ENCODE measurements around the gene ANKRD40. TPM values are rescaled to one million over a fixed set of nuclear protein-coding genes. Genes with fewer than 3 reads are reported as not detected.
A peak's percentile ranks its signal among the peaks of the same experiment; 100 is the strongest.

ANKRD40 gene
- total RNA-seq, 6 experiments from 2014 or later, result 13.9 to 17.4 (median 15.1) TPM

- no peak overlapping the region for H3K27ac ChIP-seq
- no peaks in the 10 kb centered on the region for H3K9me3 ChIP-seq
- peaks cover 0 to 7% (median 3%) of the 10 kb centered on the region in 4 donors for H3K36me3 ChIP-seq
- H3K4me1 ChIP-seq, result peaks cover 0 to 23% (median 12%) of the 10 kb centered on the region in 4 donors
- intact Hi-C loops (cut with DNase I), result no loop called here
- WGBS (ENCODE audit: insufficient coverage, low coverage, low lambda C conversion rate, missing lambda C conversion rate), result 100% methylated on average over 3 of the region's 3 CpGs
- DNase-seq (peak in 1 of 3 donors; percentile 6), ATAC-seq (no peak)
- TF ChIP-seq POLR2A (IDR thresholded peaks at IDR 0.05) (peak; percentile 32), CTCF (IDR thresholded peaks at IDR 0.05) (no peak)
- H3K27me3 ChIP-seq, result no peaks in the 10 kb centered on the region
- H3K4me3 ChIP-seq, result no peak overlapping the region
Observed at GRCh38 chr17:50645748-50646682, 61.7 kb downstream of the ANKRD40 start.

Small RNAs within 50 kb of the gene (small RNA-seq; reads per million reads assigned to genes)
- 0 reads per million in 2 experiments for gene RF00019

Other genes with a start within 250 kb of the ANKRD40 start
- 10 to 100 TPM in 2 of 6 experiments, 1 to 10 TPM in 4; 1.0 to 11.3 (median 3.8) TPM for gene CHAD, start 239.0 kb downstream of the ANKRD40 start, total RNA-seq
- 10 to 100 TPM; 17.9 to 26.6 (median 23.4) TPM for gene RSAD1, start 229.1 kb downstream of the ANKRD40 start, total RNA-seq
- gene MYCBPAP, start 199.5 kb downstream of the ANKRD40 start, total RNA-seq, result under 1 TPM in 1 of 6 experiments, not detected in 5; 0.51 TPM
- gene EPN3, start 175.2 kb downstream of the ANKRD40 start, total RNA-seq, result under 1 TPM in 2 of 6 experiments, not detected in 4; 0.06 to 0.27 TPM
- gene SPATA20, start 160.7 kb downstream of the ANKRD40 start, total RNA-seq, result 100 to 1,000 TPM in 1 of 6 experiments, 10 to 100 TPM in 5; 29.6 to 203 (median 34.2) TPM
- not detected for gene CACNA1G, start 147.2 kb downstream of the ANKRD40 start, total RNA-seq
- 100 to 1,000 TPM; 146 to 286 (median 178) TPM for gene ABCC3, start 73.0 kb downstream of the ANKRD40 start, total RNA-seq
- gene LUC7L3, start 11.7 kb upstream of the ANKRD40 start, total RNA-seq, result 10 to 100 TPM; 15.4 to 50.5 (median 31.0) TPM
- gene ANKRD40CL, start 59.6 kb upstream of the ANKRD40 start, total RNA-seq, result under 1 TPM in 1 of 6 experiments, not detected in 5; 0.29 TPM
- not detected for gene WFIKKN2, start 127.7 kb upstream of the ANKRD40 start, total RNA-seq
- gene TOB1, start 158.4 kb upstream of the ANKRD40 start, total RNA-seq, result 100 to 1,000 TPM in 3 of 6 experiments, 10 to 100 TPM in 3; 36.2 to 222 (median 82.1) TPM